ENCODE results near the gene STIP1.

Gene STIP1

DNA sequence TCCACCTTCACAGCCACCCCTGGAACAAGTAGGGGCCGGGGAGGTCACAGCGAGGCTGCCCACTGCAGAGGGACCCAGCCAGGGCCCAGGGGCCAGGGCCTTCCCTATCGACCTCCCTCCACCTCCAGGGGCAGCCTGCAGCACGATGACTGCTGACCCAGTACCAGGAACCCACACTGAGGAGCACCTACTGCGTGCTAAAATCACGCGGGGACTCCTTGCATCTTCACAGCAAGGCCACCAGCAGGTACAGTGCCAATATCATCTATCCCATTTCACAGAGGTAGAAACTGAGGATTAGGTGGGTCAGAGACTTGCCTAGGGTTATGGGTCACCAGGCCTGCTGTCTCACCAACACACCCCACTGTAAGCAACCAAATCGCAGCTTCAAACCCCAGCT, 34.6 kb upstream of the STIP1 start:
- Histone ChIP-seq H3K79me2 (no peaks in the 10 kb centered on the region), H2AFZ (no peak overlapping the region), H3K4me3 (ENCODE audit: low read depth, low read length) (no peak overlapping the region), H3K9me3 (ENCODE audit: control insufficient read depth, low read length) (no peaks in the 10 kb centered on the region), H3K36me3 (ENCODE audit: control insufficient read depth, insufficient read depth, low read length) (no peaks in the 10 kb centered on the region), H3K27me3 (ENCODE audit: control insufficient read depth, insufficient read depth, low read length) (no peaks in the 10 kb centered on the region), H3K9ac (no peak overlapping the region), H3K4me1 (no peaks in the 10 kb centered on the region), H3K27ac (no peak overlapping the region), H3K4me2 (ENCODE audit: low read length) (no peak overlapping the region)
- TF ChIP-seq, protein P1, sequence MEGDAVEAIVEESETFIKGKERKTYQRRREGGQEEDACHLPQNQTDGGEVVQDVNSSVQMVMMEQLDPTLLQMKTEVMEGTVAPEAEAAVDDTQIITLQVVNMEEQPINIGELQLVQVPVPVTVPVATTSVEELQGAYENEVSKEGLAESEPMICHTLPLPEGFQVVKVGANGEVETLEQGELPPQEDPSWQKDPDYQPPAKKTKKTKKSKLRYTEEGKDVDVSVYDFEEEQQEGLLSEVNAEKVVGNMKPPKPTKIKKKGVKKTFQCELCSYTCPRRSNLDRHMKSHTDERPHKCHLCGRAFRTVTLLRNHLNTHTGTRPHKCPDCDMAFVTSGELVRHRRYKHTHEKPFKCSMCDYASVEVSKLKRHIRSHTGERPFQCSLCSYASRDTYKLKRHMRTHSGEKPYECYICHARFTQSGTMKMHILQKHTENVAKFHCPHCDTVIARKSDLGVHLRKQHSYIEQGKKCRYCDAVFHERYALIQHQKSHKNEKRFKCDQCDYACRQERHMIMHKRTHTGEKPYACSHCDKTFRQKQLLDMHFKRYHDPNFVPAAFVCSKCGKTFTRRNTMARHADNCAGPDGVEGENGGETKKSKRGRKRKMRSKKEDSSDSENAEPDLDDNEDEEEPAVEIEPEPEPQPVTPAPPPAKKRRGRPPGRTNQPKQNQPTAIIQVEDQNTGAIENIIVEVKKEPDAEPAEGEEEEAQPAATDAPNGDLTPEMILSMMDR (IDR thresholded peaks at IDR 0.05), result no peak

DNA sequence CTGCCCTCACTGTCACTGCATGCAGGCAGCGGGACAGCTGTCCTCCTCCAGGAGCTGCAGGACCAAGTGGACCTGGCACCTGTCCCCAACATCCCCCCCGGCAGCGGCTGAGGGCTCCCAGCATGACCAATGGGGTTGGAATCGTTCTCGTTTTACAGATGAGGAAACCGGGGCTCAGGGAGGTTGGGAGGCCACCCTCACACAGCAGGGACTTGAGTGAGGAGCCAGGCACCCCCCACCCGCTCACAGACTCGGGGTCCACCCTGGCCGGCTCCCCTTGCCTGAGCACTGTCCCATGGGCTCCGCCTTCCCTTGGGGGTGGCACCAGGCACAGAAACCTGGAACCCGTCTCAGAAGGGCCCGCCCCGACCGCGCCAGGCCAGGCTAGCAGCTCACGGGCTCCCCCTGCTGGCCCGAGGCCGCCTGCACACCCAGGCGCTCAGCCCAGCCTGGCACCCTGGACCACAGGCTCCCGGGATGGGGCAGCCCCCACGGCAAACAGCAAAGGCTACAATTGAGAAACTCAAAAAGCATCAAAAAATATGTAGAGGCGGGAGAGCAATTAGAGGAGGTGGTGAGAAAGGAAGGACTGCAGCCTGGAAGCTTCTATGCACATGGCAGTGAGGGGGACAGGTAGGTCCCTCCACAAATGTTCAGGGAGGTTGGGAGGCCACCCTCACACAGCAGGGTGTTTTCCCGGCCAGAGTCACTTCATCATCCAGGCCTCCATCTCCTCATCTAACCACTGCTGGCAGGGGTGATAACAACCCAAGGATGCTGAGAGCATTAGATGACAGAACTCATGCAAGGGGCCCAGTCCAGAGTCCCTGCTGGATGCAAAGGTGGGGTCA, 32.9 kb upstream of the STIP1 start:
- no peak overlapping the region for H3K9ac ChIP-seq
- no peaks in the 10 kb centered on the region for H3K36me3 ChIP-seq (ENCODE audit: control insufficient read depth, insufficient read depth, low read length)
- H3K27ac ChIP-seq, result no peak overlapping the region
- no peaks in the 10 kb centered on the region for H3K4me1 ChIP-seq
- no peak overlapping the region for H3K4me3 ChIP-seq (ENCODE audit: low read depth, low read length)
- no peaks in the 10 kb centered on the region for H3K27me3 ChIP-seq (ENCODE audit: control insufficient read depth, insufficient read depth, low read length)
- H3K4me2 ChIP-seq (ENCODE audit: low read length), result no peak overlapping the region
- TF ChIP-seq, protein P1 (IDR thresholded peaks at IDR 0.05), result peak; percentile 96
- peak overlapping the region; percentile 17 for H2AFZ ChIP-seq
- H3K9me3 ChIP-seq (ENCODE audit: control insufficient read depth, low read length), result no peaks in the 10 kb centered on the region
- H3K79me2 ChIP-seq, result no peaks in the 10 kb centered on the region

DNA sequence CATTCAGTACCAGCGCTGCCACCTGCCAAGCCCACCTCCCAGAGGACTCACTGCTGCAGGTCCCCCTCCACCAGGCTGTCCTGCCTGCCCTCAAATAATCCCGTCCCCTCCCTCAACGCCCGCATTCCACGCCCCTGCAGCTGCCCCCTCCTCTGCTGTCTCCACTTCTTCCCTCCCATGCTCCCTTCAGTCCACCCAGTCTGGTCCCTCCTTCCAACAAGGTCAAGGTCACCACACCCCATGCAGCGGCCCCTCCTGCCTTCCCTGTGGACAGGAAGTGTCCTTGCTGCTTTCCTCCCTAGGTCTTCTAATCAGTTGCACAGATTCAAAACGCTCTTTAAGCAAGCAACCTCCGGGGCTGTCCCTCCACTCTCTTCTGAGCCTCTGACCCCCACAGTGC, 32.2 kb upstream of the STIP1 start:
- H3K9ac ChIP-seq, result no peak overlapping the region
- TF ChIP-seq, protein P1 (IDR thresholded peaks at IDR 0.05), result no peak
- H3K4me1 ChIP-seq, result no peaks in the 10 kb centered on the region
- no peaks in the 10 kb centered on the region for H3K79me2 ChIP-seq
- H3K4me2 ChIP-seq (ENCODE audit: low read length), result no peak overlapping the region
- no peaks in the 10 kb centered on the region for H3K36me3 ChIP-seq (ENCODE audit: control insufficient read depth, insufficient read depth, low read length)
- H2AFZ ChIP-seq, result no peak overlapping the region
- H3K27ac ChIP-seq, result no peak overlapping the region
- H3K27me3 ChIP-seq (ENCODE audit: control insufficient read depth, insufficient read depth, low read length), result no peaks in the 10 kb centered on the region
- no peaks in the 10 kb centered on the region for H3K9me3 ChIP-seq (ENCODE audit: control insufficient read depth, low read length)
- no peak overlapping the region for H3K4me3 ChIP-seq (ENCODE audit: low read depth, low read length)

DNA sequence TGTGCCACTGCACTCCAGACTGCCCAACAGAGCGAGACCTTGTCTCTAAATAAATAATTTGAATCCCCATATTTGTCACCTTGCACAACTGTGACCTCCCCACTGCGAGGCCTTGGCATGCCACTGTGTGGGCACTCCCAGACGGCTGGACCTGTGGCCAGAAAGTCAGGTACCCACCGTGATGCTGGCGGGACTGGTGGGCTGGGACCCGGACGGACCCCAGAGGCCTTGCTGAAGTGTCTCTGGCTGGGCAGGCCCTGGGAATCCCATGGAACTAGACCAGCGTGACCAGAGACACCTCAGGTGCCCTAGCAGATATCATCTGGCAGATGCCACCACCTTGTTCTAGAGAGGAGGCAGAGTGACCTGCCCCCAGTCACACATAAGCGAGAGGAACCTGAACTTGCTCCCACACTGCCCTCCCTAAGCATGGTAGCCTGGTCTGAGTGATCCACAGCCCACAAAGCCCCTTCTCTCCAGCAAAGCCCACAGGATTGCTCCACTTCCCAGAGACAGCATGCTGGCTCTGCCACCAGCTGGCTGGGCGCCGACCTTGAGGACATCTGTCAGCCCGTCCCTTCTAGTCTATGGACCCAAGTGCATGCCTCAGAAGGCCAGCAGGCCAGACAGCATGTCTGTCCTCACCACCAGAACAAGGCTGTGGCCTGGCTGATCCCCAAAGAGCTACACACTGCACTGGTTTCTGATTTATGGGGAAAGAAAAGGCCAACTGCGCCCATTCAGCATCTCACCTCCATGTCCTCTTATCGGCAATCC, 29.5 kb upstream of the STIP1 start:
- Histone ChIP-seq H3K27ac (no peak overlapping the region), H3K4me1 (no peaks in the 10 kb centered on the region), H3K36me3 (ENCODE audit: control insufficient read depth, insufficient read depth, low read length) (no peaks in the 10 kb centered on the region)

More for the DNA sequence above, 29.5 kb upstream of the STIP1 start:
- no peak overlapping the region for H3K4me2 ChIP-seq (ENCODE audit: low read length)
- no peaks in the 10 kb centered on the region for H3K79me2 ChIP-seq
- no peaks in the 10 kb centered on the region for H3K27me3 ChIP-seq (ENCODE audit: control insufficient read depth, insufficient read depth, low read length)
- H3K9ac ChIP-seq, result no peak overlapping the region
- H2AFZ ChIP-seq, result no peak overlapping the region
- no peaks in the 10 kb centered on the region for H3K9me3 ChIP-seq (ENCODE audit: control insufficient read depth, low read length)
- no peak overlapping the region for H3K4me3 ChIP-seq (ENCODE audit: low read depth, low read length)
- TF ChIP-seq, protein P1 (IDR thresholded peaks at IDR 0.05), result no peak

Data from parathyroid adenoma (tissue), 2 donors.